Thymus (tissue), 11 donors: Measurements from ENCODE around the gene SLC4A2. TPM values are rescaled to one million over a fixed set of nuclear protein-coding genes. Genes with fewer than 3 reads are reported as not detected.

ENCODE experiments used
- DNase-seq, 9 donors: peaks; one replicate each; pipeline ENCODE4 v3.0.0-alpha.2; 2013; ENCODE audit warnings: low spot score in 9 of 9, low read depth in 6 of 9, missing footprints in 1 of 9
- H3K27ac ChIP-seq, 2 donors: one replicate each; pipeline ENCODE4 v1.5.1; 2013; ENCODE audit warnings: control low read depth in 1 of 2, low read depth in 1 of 2, low read length in 1 of 2, mild to moderate bottlenecking in 1 of 2, moderate library complexity in 1 of 2
- H3K27me3 ChIP-seq, 2 donors: one replicate each; pipeline ENCODE4 v1.5.1; 2013; ENCODE audit warnings: low read length in 1 of 2; ENCODE audit not compliant: control insufficient read depth in 2 of 2, insufficient read depth in 1 of 2
- H3K36me3 ChIP-seq, 2 donors: one replicate each; pipeline ENCODE4 v1.5.1; 2013; ENCODE audit warnings: low read length in 1 of 2, mild to moderate bottlenecking in 1 of 2, moderate library complexity in 1 of 2; ENCODE audit not compliant: control insufficient read depth in 2 of 2, insufficient read depth in 2 of 2
- H3K4me1 ChIP-seq, 2 donors: one replicate each; pipeline ENCODE4 v1.5.1; 2013; ENCODE audit warnings: low read length in 2 of 2; ENCODE audit not compliant: control insufficient read depth in 2 of 2, insufficient read depth in 2 of 2
- H3K4me3 ChIP-seq, 2 donors: one replicate each; pipeline ENCODE4 v1.5.1; 2013; ENCODE audit warnings: low read length in 2 of 2, control low read depth in 1 of 2, mild to moderate bottlenecking in 1 of 2
- H3K9me3 ChIP-seq, 2 donors: one replicate each; pipeline ENCODE4 v1.5.1; 2013; ENCODE audit warnings: low read length in 1 of 2, mild to moderate bottlenecking in 1 of 2; ENCODE audit not compliant: control insufficient read depth in 2 of 2, insufficient read depth in 1 of 2
- WGBS: extraction: QIAGEN DNeasy Blood & Tissue Kit; methylation state at CpG from one replicate; pipeline ENCODE4 v1.1.7; 2013; 5-methylcytosine and 5-hydroxymethylcytosine counted together
- polyA plus RNA-seq: library from polyadenylated mRNA; stranded (reverse); fragments of 200-250 nt; gene quantifications from one replicate; pipeline ENCODE4 v1.2.3, GENCODE V29; 2013
- total RNA-seq: library from RNA; stranded (reverse); fragments of 120-200 nt; gene quantifications from one replicate; pipeline ENCODE4 v1.2.4, GENCODE V29; 2013
- donor health status: healthy.

Gene SLC4A2
- total and polyA plus RNA-seq, 2 donors = 22.9 to 89.5 TPM

GRCh38 chr7:151113344-151114150 lies 54.2 kb downstream of the SLC4A2 start:
- H3K27me3 ChIP-seq = peaks cover 34 to 75% of the 10 kb centered on the region in 2 donors
- no peak for DNase-seq
- no peaks in the 10 kb centered on the region for H3K9me3 ChIP-seq
- no peaks in the 10 kb centered on the region for H3K36me3 ChIP-seq
- no peak overlapping the region for H3K27ac ChIP-seq
- H3K4me1 ChIP-seq = peaks cover 0 to 11% of the 10 kb centered on the region in 2 donors
- H3K4me3 ChIP-seq = no peak overlapping the region
- WGBS = 93% methylated on average over 13 of the region's 13 CpGs

GRCh38 chr7:151114151-151115090 lies 55.0 kb downstream of the SLC4A2 start:
- H3K27ac ChIP-seq = no peak overlapping the region
- peak overlapping the region in 1 of 2 donors; percentile 48 for H3K4me3 ChIP-seq
- H3K4me1 ChIP-seq = peaks cover 0 to 11% of the 10 kb centered on the region in 2 donors
- WGBS = 37% methylated on average over 101 of the region's 101 CpGs
- H3K36me3 ChIP-seq = no peaks in the 10 kb centered on the region
- no peaks in the 10 kb centered on the region for H3K9me3 ChIP-seq
- no peak for DNase-seq
- peaks cover 34 to 74% of the 10 kb centered on the region in 2 donors for H3K27me3 ChIP-seq

GRCh38 chr7:151115121-151115835 lies 55.9 kb downstream of the SLC4A2 start:
- Histone ChIP-seq H3K4me3 (peak overlapping the region in 1 of 2 donors; percentile 48), H3K36me3 (no peaks in the 10 kb centered on the region), H3K4me1 (peaks cover 0 to 11% of the 10 kb centered on the region in 2 donors), H3K9me3 (no peaks in the 10 kb centered on the region), H3K27ac (no peak overlapping the region), H3K27me3 (peaks cover 34 to 66% of the 10 kb centered on the region in 2 donors)
- 11% methylated on average over 114 of the region's 114 CpGs for WGBS
- no peak for DNase-seq

GRCh38 chr7:151115836-151116418 lies 56.5 kb downstream of the SLC4A2 start:
- H3K4me3 ChIP-seq = no peak overlapping the region
- WGBS = 90% methylated on average over 14 of the region's 14 CpGs
- peaks cover 34 to 60% of the 10 kb centered on the region in 2 donors for H3K27me3 ChIP-seq
- H3K36me3 ChIP-seq = no peaks in the 10 kb centered on the region
- no peaks in the 10 kb centered on the region for H3K9me3 ChIP-seq
- H3K27ac ChIP-seq = peak overlapping the region in 1 of 2 donors; percentile 15
- peaks cover 0 to 11% of the 10 kb centered on the region in 2 donors for H3K4me1 ChIP-seq
- DNase-seq = no peak

- H3K9me3 ChIP-seq = no peaks in the 10 kb centered on the region
- H3K27ac ChIP-seq = no peak overlapping the region
- H3K4me3 ChIP-seq = no peak overlapping the region
- WGBS = 97% methylated on average over 27 of the region's 27 CpGs
- H3K4me1 ChIP-seq = peaks cover 0 to 8% of the 10 kb centered on the region in 2 donors
- H3K27me3 ChIP-seq = peaks cover 34 to 52% of the 10 kb centered on the region in 2 donors
- no peak for DNase-seq
- no peaks in the 10 kb centered on the region for H3K36me3 ChIP-seq
Measured at GRCh38 chr7:151116603-151117440, 57.4 kb downstream of the SLC4A2 start.

GRCh38 chr7:151117565-151117964 lies 58.2 kb downstream of the SLC4A2 start:
- no peak overlapping the region for H3K4me3 ChIP-seq
- peaks cover 0 to 5% of the 10 kb centered on the region in 2 donors for H3K4me1 ChIP-seq
- DNase-seq = no peak
- H3K27ac ChIP-seq = no peak overlapping the region
- peaks cover 34 to 45% of the 10 kb centered on the region in 2 donors for H3K27me3 ChIP-seq
- no peaks in the 10 kb centered on the region for H3K9me3 ChIP-seq
- WGBS = 82% methylated on average over 12 of the region's 12 CpGs
- no peaks in the 10 kb centered on the region for H3K36me3 ChIP-seq

GRCh38 chr7:151118108-151119054 lies 59.0 kb downstream of the SLC4A2 start:
- no peak overlapping the region for H3K4me3 ChIP-seq
- H3K9me3 ChIP-seq = no peaks in the 10 kb centered on the region
- H3K27ac ChIP-seq = no peak overlapping the region
- peaks cover 0 to 5% of the 10 kb centered on the region in 2 donors for H3K4me1 ChIP-seq
- peaks cover 34 to 37% of the 10 kb centered on the region in 2 donors for H3K27me3 ChIP-seq
- H3K36me3 ChIP-seq = peaks cover 0 to 4% of the 10 kb centered on the region in 2 donors
- 97% methylated on average over 38 of the region's 38 CpGs for WGBS
- no peak for DNase-seq
